GM19328 (cell line): ENCODE measurements around the gene FOXL2.

Experiments used
- ATAC-seq: cut with Tn5 transposase; IDR thresholded peaks from one replicate; pipeline ENCODE4 v1.9.1; 2021; ENCODE audit warnings: mild to moderate bottlenecking, moderate library complexity; ENCODE audit not compliant: unreplicated experiment

Gene FOXL2

GRCh38 chr3:138946663-138947494, at the start of gene FOXL2, which contains the start of gene FOXL2NB:
Gene FOXL2 (minus strand): TSS chr3:138947137. CDS start chr3:138946722, 415 bp downstream.
Gene FOXL2NB (plus strand): TSS chr3:138947217. CDS start chr3:138947365, 148 bp downstream.
- ATAC-seq = no peak

- ATAC-seq = no peak
Measured at GRCh38 chr3:138995706-138996105, 48.8 kb upstream of the FOXL2 start.

- no peak for ATAC-seq
Measured at GRCh38 chr3:138987181-138987580, 40.2 kb upstream of the FOXL2 start.

GRCh38 chr3:138985932-138986331, 39.0 kb upstream of the FOXL2 start:
- no peak for ATAC-seq

- no peak for ATAC-seq
Measured at GRCh38 chr3:138984816-138985215, 37.9 kb upstream of the FOXL2 start.

GRCh38 chr3:138976047-138976446, 29.1 kb upstream of the FOXL2 start:
- no peak for ATAC-seq

GRCh38 chr3:138975351-138975750, 28.4 kb upstream of the FOXL2 start:
- ATAC-seq = no peak

GRCh38 chr3:138974462-138974861, 27.5 kb upstream of the FOXL2 start:
- no peak for ATAC-seq

- no peak for ATAC-seq
Measured at GRCh38 chr3:138972941-138973340, 26.0 kb upstream of the FOXL2 start.

- no peak for ATAC-seq
Measured at GRCh38 chr3:138971766-138972320, 24.9 kb upstream of the FOXL2 start.

- ATAC-seq = no peak
Measured at GRCh38 chr3:138964923-138965322, 18.0 kb upstream of the FOXL2 start.

- no peak for ATAC-seq
Measured at GRCh38 chr3:138964264-138964663, 17.3 kb upstream of the FOXL2 start.

- no peak for ATAC-seq
Measured at GRCh38 chr3:138962854-138963560, 16.1 kb upstream of the FOXL2 start.

- ATAC-seq = no peak
Measured at GRCh38 chr3:138960417-138960852, 13.5 kb upstream of the FOXL2 start.

- ATAC-seq = no peak
Measured at GRCh38 chr3:138950701-138951100, 3.8 kb upstream of the FOXL2 start.

- no peak for ATAC-seq
Measured at GRCh38 chr3:138950006-138950644, 3.2 kb upstream of the FOXL2 start.

- no peak for ATAC-seq
Measured at GRCh38 chr3:138949445-138950005, 2.6 kb upstream of the FOXL2 start.

GRCh38 chr3:138949002-138949418, 2.1 kb upstream of the FOXL2 start:
- ATAC-seq = no peak

GRCh38 chr3:138948371-138949001, 1.5 kb upstream of the FOXL2 start:
- ATAC-seq = no peak

- no peak for ATAC-seq
Measured at GRCh38 chr3:138947495-138948121, 671 bp upstream of the FOXL2 start.
